ENCODE results near the gene STIL. TPM values are rescaled to one million over a fixed set of nuclear protein-coding genes. Genes with fewer than 3 reads are reported as not detected.

The STIL gene
- 6.1 and 8.1 TPM in 2 replicates for total RNA-seq

GRCh38 chr1:47313915-47314664 lies at the start of gene STIL:
TSS of gene STIL (minus strand) at chr1:47314147. CDS start at chr1:47310319, 3,828 bp downstream.

GRCh38 chr1:47333578-47333921 lies 19.6 kb upstream of the STIL start, which contains the start of gene CMPK1:
TSS of gene CMPK1 (plus strand) at chr1:47333790. CDS start at chr1:47333946, 156 bp downstream.

DNA sequence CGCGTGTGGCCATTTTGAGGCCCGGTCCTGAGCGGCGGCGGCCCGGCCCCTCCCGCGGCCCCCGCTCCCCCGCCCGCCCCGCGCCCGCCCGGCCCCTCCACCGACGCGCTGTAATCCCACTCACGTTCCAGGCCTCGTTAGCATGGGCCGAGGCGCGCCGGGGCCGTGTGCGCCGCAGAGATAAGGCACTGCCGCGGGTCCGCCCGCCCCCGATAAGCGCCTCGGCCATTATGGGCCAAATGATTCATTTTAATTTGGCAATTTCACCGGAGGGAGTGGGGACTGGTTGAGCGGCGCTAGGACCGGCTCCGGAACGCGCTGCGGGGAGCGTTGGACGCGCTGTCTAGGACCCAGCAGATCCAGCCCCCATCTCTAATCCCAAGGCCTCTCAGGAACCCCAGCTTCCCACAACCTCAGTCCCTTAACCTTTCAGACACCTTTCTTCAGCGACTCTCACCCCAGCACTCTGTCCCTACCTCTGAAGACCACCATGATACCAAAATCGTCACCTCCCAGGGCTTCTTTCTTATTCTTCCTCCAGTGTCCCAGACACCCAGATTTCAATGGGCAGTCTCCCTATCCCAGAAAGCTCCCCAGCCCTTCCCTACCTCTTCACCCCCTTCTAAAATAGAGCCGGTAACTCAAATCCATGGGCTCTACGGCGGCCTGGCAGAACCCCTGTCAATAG lies 81.6 kb downstream of the STIL start, which contains the start of gene TAL1:
Gene TAL1 (minus strand): TSS at position 39 of the 688 bp plus-strand sequence. CDS start 6,337 bp downstream, outside the sequence.

Other genes starting within 250 kb of the STIL start
- gene CYP4Z1, start 246.9 kb downstream of the STIL start, total RNA-seq = 0.13 TPM in 1 of 2 replicates, not detected in the other
- not detected in 2 replicates for gene CYP4A22, start 176.7 kb downstream of the STIL start, total RNA-seq
- gene PDZK1IP1, start 124.1 kb downstream of the STIL start, total RNA-seq = not detected in 2 replicates
- gene TAL1, start 81.9 kb downstream of the STIL start, total RNA-seq = 0.31 and 0.66 TPM in 2 replicates
- gene CMPK1, start 19.6 kb upstream of the STIL start, total RNA-seq = 106 and 141 TPM in 2 replicates
- not detected in 2 replicates for gene FOXE3, start 102.1 kb upstream of the STIL start, total RNA-seq
- 0.66 and 0.68 TPM in 2 replicates for gene FOXD2, start 123.9 kb upstream of the STIL start, total RNA-seq

Measured in aortic smooth muscle cell (primary cell).